ENCODE measurements around the gene ADH7. TPM values are rescaled to one million over a fixed set of nuclear protein-coding genes. Genes with fewer than 3 reads are reported as not detected.

ADH7 gene
- total RNA-seq, 1 experiment from 2014 or later: not detected

GRCh38 chr4:99362768-99363167 lies 72.4 kb downstream of the ADH7 start:
- ATAC-seq: no peak
- RAD21 ChIA-PET (ENCODE audit: low non-redundant PET in 1 of 2, low total read pairs in 2 of 2, uncharacterized antibody in 2 of 2, unreplicated experiment in 2 of 2): no interaction called here

More at GRCh38 chr4:99362768-99363167, 72.4 kb downstream of the ADH7 start:
- ChIA-PET POLR2A (no interaction called here), CTCF (no interaction called here)
- Histone ChIP-seq H3K9me2 (ENCODE audit: insufficient read depth) (no peaks in the 10 kb centered on the region), H3K36me3 (ENCODE audit: control insufficient read depth in 1 of 2, insufficient read depth in 2 of 2, low read length in 2 of 2) (no peaks in the 10 kb centered on the region), H3K4me3 (replicated peaks in 1 of 2; ENCODE audit: low read depth in 1 of 2, low read length in 2 of 2) (no peak overlapping the region), H3K79me2 (ENCODE audit: insufficient read depth, low read length) (no peaks in the 10 kb centered on the region), H3K27me3 (ENCODE audit: insufficient read depth, low read length) (no peaks in the 10 kb centered on the region), H3K4me1 (ENCODE audit: control insufficient read depth in 1 of 2, insufficient read depth in 2 of 2, low read length in 2 of 2) (no peaks in the 10 kb centered on the region), H3K27ac (ENCODE audit: low read depth, low read length) (no peak overlapping the region), H2AFZ (ENCODE audit: low read depth, low read length, poor library complexity, severe bottlenecking) (no peak overlapping the region), H4K20me1 (ENCODE audit: insufficient read depth) (no peaks in the 10 kb centered on the region), H3K9me3 (ENCODE audit: control insufficient read depth in 1 of 2, insufficient read depth in 1 of 2, low read depth in 1 of 2, low read length in 2 of 2) (peaks cover 0 to 5% of the 10 kb centered on the region in 2 experiments; a peak in 1 of 4 replicates), H3K9ac (ENCODE audit: low read length) (no peak overlapping the region), H3K4me2 (ENCODE audit: low read length) (no peak overlapping the region)
- TF ChIP-seq SP1 (IDR thresholded peaks at IDR 0.05; ENCODE audit: low read depth) (no peak), REST (IDR thresholded peaks at IDR 0.05; ENCODE audit: low read depth) (no peak), ZNF274 (IDR thresholded peaks at IDR 0.05; ENCODE audit: low read depth, low read length) (no peak), TCF7L2 (IDR thresholded peaks at IDR 0.05; ENCODE audit: borderline replicate concordance, extremely low read depth, insufficient read depth, insufficient read length) (no peak), FOSL1 (IDR thresholded peaks at IDR 0.05; ENCODE audit: low read depth) (no peak), EGR1 (IDR thresholded peaks at IDR 0.05; ENCODE audit: low read depth) (no peak), ZFX (IDR thresholded peaks at IDR 0.05) (no peak), RAD21 (IDR thresholded peaks at IDR 0.05; ENCODE audit: low read depth) (no peak), CBX3 (IDR thresholded peaks at IDR 0.05; ENCODE audit: low read depth) (no peak), POLR2AphosphoS5 (IDR thresholded peaks at IDR 0.05; ENCODE audit: low read depth, low read length) (no peak)
- no TSS peak for BruUV-seq (replicated peaks)
- intact Hi-C loops (cut with micrococcal nuclease): no loop called here
- DNase-seq (ENCODE audit: low read depth, low spot score): no peak

Other genes with a start within 250 kb of the ADH7 start
- gene ADH6, start 216.1 kb downstream of the ADH7 start, total RNA-seq (2021; ENCODE audit: unreplicated experiment): not detected
- gene ADH1A, start 144.4 kb downstream of the ADH7 start, total RNA-seq (2021; ENCODE audit: unreplicated experiment): not detected
- 1.8 TPM for gene ADH1B, start 113.9 kb downstream of the ADH7 start, total RNA-seq (2021; ENCODE audit: unreplicated experiment)
- gene ADH1C, start 82.6 kb downstream of the ADH7 start, total RNA-seq (2021; ENCODE audit: unreplicated experiment): not detected
- not detected for gene C4orf17, start 75.7 kb upstream of the ADH7 start, total RNA-seq (2021; ENCODE audit: unreplicated experiment)
- gene TRMT10A, start 128.7 kb upstream of the ADH7 start, total RNA-seq (2021; ENCODE audit: unreplicated experiment): 7.4 TPM
- gene MTTP, start 139.5 kb upstream of the ADH7 start, total RNA-seq (2021; ENCODE audit: unreplicated experiment): 0.20 TPM
- not detected for gene C4orf54, start 222.5 kb upstream of the ADH7 start, total RNA-seq (2021; ENCODE audit: unreplicated experiment)

Data from HCT116 (cell line).